CD4-positive, alpha-beta T cell treated with Interleukin-10 for 1 hour (primary cell): ENCODE results near the gene RABGGTA.

Source experiments
- DNase-seq: peaks from one replicate; pipeline ENCODE4 v3.0.0-alpha.2; 2020

Gene RABGGTA

DNA sequence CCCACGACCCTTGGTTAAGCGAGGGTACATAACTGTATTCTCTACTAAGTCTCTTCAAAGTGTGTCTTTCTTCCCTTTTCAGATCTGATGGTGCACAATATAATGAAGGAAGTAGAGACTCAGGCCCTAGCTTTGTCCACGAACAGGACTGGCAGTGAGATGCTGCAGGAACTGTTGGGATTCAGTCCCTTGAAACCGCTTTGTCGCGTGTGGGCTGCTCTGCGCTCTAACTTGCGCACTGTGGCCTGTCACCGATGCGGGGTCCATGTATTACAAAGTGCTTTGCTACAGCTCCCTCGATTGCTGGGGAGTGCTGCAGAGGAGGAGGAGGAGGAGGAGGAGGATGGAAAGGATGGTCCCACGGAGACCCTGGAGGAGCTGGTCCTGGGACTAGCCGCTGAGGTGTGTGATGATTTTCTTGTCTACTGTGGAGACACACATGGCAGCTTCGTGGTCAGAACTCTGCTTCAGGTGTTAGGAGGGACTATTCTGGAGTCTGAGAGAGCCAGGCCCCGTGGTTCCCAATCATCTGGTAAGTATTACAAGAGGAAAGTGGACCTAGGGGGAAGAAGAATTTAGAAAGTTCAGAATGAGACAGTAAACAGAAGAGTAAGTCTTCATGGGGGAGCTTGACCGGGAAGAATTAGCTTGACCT is 29.1 kb upstream of the RABGGTA start:
- no peak for DNase-seq

DNA sequence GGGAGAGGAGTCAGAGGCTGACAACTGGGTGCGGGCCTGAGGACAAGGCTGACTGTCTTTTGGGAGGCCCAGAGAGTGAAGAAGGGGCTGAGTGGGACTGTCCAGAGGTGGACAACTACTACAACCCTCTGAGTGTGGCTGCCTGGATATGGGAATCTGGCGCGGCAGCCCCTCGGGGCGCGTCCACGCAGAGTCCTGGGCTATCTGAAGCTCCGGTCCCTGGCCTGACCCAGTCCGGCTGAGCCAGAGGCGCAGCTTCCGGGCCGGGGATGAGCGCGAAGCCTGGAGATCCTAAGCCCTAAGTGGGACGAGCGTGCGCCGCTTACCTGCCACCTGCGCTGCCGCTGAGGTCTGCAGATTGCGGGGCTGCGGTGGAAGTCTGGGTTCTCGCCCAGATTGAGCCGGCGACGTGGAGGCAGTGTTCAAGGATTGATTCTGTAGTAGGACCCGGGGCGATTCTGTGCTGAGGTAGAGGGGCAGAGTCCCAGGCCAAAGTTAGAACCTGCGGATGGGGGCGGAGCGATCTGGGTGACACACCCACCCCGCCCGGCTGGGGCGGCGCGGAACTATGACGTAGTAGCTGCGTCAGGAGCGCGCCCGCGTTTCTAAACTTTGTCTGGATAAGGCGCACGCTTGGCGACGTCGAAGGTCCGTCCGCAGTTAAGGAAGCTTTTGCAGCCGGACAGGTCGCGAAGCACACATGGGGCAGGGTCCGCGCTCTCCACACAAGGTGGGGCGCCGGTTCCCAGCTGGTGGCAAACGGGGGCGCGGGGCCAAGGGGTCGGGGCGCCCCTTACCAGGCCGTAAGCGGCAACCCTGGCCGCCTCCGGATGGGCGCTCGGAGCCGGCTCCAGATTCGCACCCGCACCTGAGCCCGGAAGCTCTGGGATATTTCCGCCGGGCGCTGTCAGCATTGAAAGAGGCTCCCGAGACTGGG is 28.1 kb upstream of the RABGGTA start, which contains the start of the genes DHRS1 and NOP9:
Gene DHRS1 (minus strand): TSS at position 526 of the 937 bp plus-strand sequence. CDS start 674 bp downstream, outside the sequence.
Gene NOP9 (plus strand): TSS at position 596 of the 937 bp plus-strand sequence. CDS start 105 bp downstream, at position 701.
- DNase-seq, result peak; percentile 92

DNA sequence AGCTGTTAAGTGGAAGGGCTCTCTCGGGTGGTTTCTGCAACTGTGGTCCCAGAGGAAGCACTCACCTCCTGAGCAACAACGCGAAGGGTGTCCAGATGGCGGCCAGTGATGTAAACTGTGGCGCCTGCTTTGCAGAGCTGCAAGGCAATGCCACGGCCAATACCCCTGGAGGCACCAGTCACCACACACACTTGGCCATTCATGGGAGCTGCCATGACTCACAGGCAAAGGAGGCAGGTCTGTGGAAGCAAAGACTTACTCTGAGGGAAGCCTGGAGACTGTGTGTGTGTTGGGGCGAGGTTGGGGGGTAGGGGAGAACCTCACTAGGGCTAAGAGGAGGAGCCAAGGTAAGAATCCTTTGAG is 27.5 kb upstream of the RABGGTA start:
- no peak for DNase-seq

DNA sequence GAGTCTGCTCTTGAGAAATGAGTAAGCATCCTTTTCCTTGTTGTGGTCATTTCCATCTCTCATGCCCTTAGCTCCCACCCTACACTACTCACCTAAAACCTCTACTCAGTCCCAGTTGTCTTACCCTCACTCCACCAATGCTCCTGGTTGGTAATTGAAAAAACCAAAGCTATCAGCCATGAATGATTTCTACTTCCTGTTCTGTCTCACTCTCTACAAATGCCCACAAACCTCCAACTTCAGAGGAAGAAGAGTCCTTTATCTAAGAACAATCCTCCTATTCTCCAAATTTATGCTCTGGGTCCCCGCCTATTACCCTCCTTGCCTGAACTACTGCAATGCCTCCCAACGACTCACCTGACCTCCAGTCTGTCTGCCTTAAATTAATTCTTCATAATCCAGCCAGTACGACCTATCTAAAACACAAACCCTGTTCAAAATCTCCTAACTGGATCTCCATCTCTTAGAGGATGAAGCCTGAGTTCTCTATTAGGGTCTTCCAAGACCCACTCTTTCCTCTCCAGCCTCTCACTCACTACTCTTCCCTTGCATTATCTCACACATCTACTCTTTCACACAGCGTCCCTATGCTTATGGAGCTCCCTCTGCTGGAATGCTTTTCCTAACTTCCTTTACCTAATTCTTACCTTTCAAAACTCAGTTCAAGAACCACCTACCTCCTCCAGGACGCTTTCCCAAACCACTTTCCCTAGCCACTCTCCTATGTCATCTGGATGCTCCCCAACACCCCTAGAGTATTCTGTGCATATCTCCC is 26.0 kb upstream of the RABGGTA start:
- DNase-seq, result no peak

DNA sequence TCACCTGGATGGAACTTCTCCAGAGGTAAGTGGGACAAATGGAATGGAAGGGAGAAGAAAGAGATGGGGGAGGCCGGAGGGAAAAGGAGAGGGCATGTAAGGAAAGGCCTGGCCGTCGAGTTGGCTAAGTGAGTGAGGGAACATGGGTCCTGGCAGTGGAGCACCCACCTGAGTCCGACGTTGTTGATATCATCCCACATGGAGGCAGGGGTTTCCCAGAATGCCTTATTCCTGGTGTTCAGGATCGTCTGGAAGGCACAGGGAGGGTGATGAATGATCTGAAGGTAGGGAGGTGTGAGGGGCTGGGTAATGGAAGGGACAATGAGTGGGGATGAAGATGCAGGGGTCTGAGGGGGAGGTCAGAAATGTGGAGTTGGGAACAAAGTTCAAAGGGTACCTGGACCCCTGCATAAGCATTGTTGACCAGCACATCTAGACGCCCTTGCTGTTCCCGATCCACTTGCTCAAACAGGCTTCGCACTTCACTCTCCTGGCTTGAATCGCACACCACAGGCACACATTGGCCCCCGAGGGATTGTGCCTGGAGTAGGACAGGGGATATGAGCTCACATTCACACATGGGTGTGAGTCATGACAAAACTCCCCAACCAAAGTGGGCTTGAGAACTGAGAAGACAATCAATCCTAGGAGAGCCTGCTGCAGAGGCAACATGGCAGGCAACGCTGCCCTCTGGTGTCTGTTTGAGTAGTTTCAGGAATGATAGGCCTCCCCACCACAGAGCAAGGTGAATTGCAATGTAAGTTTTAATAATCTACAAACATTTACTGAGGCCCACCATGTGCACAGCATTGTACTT is 25.2 kb upstream of the RABGGTA start:
- DNase-seq, result peak; percentile 83

DNA sequence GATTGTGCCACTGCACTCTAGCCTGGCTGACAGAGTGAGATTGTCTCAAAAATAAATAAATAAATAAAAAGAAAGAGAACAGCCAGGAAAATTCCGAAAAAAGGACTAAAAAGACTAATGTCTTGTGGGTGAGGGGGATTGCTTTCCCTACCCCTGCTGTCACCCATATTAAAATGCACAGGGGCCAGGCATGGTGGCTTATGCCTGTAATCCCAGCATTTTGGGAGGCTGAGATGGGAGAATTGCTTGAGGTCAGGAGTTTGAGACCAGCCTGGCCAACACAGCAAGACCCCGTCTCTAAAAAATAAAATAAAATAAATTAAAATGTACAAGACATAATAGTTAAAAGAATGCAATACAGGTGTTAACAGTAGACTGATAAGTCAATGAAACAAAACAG is 22.1 kb upstream of the RABGGTA start:
- no peak for DNase-seq

DNA sequence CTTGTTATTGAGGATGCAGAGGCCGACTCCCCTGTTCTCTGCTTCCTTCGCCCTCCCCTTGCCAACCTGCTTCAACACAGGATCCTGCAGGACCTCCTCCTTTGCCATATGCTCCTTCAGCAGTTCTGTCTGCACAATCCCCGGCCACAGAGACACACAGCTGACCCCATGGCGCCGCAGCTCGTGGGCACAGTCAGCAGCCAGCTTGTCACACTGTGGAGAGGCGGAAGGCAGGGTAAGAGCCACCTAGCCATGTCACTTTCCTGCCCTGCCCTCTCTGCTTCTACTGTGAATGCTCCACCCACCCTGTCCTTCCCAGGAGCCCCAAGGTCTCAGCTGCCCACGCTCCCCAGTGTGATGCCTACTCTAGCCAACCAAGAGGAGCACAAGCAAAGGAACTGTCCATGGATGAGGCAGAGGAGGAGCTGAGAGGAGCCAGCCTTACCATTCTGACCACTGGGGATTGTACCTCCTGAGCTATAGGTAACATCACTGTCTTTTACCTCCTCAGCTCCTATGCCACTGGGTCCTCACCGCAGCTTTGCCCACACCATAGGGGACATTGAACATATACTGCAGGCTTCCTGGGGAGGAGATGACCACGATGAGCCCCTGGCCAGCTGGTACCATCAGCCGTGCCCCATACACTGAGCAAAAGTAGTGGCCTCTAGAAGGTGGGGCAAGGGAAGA is 20.9 kb upstream of the RABGGTA start:
- DNase-seq, result no peak

DNA sequence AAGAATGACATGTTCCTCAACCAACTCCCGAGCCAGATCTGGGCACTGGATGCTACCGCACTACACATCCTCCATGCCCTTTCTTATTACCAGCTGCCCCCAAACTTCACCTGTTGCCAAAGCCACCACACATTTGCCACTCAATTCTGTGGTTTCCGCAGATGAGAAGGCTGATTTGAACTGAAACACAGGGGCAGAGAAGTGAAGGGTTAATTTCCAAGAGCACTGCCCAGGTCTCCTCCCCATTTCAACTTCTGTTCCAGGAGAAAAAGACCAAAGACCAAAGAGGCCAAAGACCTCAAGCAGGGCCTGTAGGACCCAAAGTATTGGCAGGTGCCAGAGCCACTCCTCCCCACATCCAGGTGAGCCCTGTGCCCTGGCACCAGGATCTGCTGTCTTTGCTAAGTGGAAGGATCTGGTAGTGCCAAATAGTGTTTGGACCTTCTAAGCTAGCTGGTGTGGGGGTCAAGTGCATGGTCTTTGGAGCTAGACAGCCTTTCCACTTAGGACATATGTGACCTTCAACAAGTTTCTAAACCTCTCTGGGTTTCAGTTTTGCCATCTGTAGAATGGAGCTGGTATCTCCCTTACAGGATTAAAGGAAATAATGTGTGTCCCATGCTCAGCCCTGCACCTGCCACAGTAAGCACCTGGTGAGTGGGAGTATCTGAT is 20.2 kb upstream of the RABGGTA start:
- DNase-seq, result no peak

DNA sequence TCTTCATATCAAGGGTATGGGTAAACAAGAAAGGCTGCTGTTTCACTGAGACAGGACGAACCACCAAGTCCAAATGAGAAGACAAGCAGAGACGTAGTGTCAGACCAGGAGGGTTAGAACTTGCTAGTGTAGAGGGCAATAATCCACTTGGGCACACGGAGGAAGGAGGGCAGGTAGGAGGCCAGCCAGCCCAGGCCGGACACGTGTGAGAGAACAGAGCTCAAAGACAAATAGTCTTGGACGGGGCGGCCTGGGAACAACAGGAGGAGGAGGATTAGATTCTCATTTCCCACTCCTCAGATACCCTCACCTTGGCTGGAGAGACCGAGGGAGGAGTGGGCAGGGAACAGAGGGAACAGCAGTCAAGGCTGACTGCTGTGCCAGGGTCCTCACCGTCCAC is 19.3 kb upstream of the RABGGTA start:
- DNase-seq, result no peak

DNA sequence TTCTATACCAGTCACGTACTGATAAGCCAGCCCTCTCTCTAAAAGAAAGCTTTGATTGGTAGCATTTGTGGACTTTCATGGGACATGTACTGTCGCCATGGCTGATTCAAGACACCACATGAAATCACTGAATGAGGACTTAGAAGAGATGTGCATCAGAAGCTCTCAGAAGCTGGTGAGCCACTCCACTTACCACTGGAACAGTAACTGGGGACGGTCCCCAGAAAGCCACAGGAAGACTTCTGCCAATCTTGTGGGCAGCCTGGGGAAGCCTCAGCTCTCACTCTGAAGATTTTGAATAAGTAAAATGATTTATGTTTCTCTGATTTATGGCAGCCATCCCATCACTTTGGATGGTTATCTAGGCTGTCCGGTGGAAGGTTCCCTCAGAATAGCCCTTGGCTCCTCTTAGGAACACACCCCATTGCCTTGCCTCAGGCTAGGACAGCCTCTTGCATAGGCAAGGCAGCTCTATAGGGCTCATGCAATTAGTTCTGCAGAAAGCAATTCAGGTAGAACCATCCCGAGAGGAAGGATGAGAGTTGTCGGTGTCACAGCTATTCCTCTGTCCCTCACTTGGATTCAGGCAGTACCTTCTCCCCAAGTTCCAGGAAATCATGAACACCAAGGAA is 18.4 kb upstream of the RABGGTA start:
- DNase-seq, result no peak

DNA sequence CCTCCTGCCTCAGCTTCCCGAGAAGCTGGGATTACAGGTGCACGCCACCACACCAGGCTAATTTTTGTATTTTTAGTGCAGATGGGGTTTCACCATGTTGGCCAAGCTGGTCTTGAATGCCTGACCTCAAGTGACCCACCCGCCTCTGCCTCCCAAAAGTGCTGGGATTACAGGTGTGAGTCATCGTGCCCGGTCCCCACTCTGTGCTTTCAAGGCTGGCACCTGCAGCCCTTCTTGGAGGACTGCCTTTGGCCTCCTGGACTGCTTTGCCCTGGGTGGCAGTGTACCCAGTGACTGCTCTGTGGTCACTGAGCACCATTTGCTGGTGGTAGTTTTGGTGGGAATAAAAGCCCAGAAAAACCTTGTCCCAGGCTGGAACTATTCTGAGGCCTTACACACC is 15.6 kb upstream of the RABGGTA start:
- DNase-seq, result no peak

DNA sequence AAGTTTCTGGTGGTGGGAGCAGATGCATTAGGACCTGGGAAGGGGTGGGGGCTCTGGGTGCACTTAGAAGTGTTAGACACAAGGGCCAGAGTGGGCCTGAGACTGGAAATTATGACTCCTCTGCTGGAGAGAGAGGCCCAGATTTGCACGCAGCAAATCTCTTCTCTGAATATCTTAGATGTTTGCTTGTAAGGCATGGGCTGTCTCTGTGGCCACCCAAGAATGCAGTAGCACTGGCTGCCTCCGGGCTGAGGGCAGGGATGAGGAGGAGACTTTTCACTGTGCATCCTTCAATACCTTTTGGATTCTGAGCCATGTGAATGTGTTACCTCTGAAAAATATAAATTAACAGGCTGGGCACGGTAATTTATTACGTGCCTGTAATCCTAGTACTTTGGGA is 14.0 kb upstream of the RABGGTA start:
- DNase-seq, result no peak

DNA sequence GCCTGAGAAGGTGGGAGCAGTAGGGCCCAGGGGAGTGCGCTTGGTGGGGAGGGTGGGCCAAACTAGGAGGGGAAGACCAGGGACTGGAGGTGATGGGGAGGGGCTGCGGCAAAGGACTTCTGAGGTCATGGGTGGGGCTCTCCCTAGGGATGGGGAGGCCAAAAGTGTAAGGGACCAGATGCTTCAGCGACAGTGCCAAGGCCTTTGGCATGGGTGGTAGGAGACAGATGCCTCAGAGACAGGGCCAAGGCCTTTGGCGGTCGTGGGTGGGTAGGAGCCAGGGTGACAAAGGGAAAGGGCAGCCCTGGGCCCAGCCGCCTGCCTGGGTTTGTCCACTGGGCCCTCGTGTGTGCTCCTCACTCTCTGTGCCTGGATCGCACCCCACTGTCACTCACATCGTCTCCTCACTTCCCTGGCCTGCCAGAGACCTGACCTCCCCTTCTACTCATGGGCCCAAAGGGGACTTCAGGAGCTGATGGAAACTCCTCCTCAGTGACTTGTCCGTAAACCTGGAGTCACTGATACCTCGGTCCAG is 13.2 kb upstream of the RABGGTA start:
- no peak for DNase-seq

DNA sequence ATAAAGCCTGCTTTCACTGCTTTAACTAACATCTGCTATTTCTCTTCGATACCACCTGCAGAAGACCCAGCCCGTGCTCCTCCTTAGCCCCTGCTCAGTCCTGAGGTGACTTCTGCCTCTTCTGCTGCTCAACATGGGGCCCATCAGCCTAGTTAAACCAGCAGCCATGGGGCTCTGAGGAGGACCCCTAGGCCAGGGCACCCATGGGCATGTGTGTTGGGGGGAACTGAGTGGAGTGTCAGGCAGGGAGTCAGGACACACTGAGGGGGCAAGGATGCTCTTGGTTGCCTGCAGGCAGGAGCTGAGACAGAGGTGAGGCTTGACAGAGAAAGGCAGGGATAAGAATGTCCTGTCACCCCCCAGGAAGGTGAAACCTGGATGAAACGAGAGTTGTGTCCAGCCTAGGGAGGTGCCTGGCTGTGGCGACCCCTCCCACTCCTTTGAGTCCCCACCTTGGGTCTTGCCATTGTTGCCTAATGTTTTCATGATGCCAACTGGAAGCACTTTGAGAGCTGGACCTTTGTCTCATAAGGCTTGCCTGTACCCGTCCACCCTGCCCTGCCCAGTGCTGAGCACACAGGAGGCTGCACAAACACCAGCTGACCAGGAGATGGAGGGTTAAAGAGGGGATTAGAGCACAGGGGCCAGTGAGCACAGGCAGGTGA is 12.5 kb upstream of the RABGGTA start:
- no peak for DNase-seq

DNA sequence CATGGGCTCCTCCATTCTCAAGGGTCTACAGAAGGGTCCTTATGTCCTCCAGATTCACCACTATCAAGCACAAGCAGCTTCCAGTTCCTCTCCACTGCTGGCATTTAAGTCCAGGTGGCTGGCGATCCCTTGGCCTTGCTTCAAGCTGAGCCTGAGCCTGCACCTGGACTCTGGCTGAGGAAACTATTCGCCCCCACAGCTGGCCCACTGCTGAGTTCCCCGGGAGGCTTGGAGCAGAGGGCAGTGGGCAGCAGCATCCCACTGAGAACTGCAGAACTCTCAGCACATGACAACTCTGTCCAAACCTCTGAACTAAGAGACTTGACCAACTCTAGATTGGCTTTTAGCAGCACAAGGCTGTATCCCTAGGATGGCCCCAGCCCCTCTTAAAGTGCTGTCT is 11.3 kb upstream of the RABGGTA start:
- no peak for DNase-seq

DNA sequence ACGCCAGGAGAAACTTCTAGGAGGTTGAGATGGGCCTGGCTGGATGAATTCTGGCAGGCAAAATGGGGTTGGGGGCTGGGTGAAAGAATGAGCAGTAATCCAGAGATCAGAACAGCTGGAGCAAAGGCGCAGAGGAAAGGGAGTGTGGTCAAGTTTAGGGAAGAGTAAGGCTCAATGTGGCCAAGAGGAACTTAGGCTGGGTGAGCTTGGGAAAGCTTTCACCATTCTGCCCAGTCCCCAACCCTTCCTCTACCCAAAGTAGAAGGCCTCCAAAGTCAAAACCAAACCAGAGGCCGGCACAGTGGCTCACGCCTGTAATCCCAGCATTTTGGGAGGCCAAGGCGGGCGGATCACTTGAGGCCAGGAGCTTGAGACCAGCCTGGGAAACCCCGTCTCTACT is 10.2 kb upstream of the RABGGTA start:
- DNase-seq, result no peak

DNA sequence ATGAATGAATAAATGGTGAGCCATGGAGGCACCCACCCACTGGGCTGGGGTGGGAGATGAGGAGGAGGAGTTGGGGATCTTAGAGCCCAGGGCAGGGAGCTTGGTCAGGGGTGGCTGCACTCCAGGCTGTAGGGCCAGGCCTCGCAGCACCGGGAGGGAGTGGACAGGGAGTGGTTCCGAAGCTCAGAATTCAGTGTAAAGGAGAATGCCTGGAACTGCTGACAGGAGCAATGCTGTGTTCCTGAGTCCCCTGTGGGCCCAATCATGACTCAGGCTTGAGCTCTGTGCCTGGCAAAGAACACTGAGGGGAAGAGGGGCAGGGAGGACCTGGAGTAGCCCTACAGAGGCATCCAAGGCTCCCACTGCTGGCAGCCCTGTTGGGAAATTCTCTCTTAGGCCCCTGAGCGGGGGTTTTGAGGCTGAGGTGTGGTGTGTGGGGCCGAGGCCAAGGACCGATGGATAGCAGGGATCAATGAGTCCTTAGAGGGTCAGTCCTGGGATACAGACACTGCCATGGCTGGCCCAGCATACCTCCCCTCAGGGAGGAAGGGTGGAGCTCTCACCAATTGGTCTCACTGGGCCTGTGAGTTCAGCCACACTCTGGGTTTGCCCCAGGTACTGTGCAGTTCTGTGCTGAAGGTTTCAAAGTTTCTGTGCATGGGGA is 9.5 kb upstream of the RABGGTA start:
- no peak for DNase-seq

DNA sequence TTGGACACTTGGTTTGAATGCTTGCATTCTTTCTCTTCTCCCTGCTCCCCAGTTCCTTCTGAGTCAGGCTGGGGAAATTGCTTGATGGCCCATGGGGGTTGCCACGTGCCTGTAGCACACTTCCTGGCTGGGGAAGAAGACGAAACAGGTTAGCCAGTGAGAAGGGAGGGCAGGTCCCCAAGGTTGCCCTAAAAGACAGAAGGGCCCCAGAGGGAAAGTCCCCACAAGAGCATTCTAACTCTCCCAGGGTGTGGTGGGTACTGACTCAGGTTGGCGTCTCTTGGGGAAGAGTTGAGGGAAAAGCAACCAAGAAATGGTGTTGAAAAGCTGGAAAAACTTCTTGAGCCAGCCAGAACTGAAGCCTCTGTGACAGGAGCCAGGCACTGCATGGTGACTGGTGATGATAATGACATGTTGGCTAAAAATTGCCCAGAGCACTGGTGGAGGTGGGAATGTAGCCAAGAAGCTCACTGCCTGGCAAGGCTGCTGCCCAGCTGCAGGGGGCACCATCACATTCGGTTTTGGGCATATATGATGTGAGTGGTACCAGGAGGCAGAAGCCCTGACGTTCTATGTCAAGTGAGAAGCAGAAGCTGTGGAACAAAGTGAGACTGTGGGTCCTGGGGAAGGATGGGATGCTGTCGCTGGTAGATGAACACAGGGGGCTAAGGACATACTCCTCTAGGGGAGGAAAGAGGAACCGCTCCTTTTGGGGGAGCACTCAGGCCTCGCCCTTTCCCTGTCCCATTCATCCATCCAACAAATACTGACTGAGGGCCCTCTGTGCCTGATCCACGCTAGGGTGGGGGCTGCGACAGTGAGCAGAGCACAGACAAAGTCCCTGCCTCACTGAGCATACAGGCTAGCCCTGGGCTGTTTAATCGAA is 8.1 kb upstream of the RABGGTA start:
- DNase-seq, result peak; percentile 70
